ENCODE measurements around the gene RALA. TPM values are rescaled to one million over a fixed set of nuclear protein-coding genes. Genes with fewer than 3 reads are reported as not detected.

Gene RALA, protein sequence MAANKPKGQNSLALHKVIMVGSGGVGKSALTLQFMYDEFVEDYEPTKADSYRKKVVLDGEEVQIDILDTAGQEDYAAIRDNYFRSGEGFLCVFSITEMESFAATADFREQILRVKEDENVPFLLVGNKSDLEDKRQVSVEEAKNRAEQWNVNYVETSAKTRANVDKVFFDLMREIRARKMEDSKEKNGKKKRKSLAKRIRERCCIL
- 10 to 100 TPM in 3 of 4 donors, 1 to 10 TPM in 1; 9.2 to 11.6 (median 10.7) TPM for total RNA-seq

DNA sequence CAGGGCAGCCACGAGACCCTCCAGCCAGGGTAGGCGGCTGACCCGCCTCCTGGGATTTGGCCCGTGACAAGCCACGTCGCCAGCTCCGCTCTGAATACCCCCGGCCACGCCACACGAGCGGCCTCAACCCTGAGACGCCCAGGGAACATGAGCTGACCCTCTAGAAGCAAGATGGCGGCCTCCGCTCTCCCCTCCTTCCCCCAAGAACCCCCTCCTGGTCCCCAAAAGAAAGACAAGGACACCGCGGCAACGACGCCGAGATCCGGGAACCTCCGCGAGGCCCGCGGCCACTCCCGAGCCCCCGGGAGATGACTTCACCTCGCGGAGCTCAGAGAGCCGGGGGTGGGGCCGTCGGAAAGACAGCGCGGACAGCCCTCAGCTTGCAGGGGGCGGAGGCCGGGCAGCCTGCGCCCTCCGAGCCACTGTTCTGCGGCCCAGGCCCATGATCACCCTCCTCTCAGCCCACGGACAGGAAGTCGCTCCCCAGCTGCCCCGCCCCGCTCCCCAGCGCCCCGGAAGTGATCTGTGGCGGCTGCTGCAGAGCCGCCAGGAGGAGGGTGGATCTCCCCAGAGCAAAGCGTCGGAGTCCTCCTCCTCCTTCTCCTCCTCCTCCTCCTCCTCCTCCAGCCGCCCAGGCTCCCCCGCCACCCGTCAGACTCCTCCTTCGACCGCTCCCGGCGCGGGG, at the start of gene RALA:
Gene RALA, plus strand, starts transcription at position 526 of the 685 bp plus-strand sequence. CDS start 63,096 bp downstream, outside the sequence.
- intact Hi-C loops (cut with DNase I; ENCODE audit: low total_unique reads) (loop anchor here (2.0 to 5.0 kb wide), 2 partner anchors 49 to 56 kb away; partner anchors contain the start of gene YAE1), in situ Hi-C loops (cut with MboI; ENCODE audit: low sequenced_read_pairs in 4 of 4) (no loop called here)
- no peaks in the 10 kb centered on the region for H3K27me3 ChIP-seq
- no peaks in the 10 kb centered on the region for H3K36me3 ChIP-seq
- ATAC-seq, result peak; percentile 94
- no peaks in the 10 kb centered on the region for H3K9me3 ChIP-seq
- DNase-seq, result peak; percentile 89
- TF ChIP-seq POLR2A (IDR thresholded peaks at IDR 0.05), result peak; percentile 74 to 83
- TF ChIP-seq, protein P1, sequence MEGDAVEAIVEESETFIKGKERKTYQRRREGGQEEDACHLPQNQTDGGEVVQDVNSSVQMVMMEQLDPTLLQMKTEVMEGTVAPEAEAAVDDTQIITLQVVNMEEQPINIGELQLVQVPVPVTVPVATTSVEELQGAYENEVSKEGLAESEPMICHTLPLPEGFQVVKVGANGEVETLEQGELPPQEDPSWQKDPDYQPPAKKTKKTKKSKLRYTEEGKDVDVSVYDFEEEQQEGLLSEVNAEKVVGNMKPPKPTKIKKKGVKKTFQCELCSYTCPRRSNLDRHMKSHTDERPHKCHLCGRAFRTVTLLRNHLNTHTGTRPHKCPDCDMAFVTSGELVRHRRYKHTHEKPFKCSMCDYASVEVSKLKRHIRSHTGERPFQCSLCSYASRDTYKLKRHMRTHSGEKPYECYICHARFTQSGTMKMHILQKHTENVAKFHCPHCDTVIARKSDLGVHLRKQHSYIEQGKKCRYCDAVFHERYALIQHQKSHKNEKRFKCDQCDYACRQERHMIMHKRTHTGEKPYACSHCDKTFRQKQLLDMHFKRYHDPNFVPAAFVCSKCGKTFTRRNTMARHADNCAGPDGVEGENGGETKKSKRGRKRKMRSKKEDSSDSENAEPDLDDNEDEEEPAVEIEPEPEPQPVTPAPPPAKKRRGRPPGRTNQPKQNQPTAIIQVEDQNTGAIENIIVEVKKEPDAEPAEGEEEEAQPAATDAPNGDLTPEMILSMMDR (IDR thresholded peaks at IDR 0.05 in 4 of 5, conservative IDR thresholded peaks at IDR 0.05 in 1 of 5), result no peak
- peak within 1 kb of the TSS; percentile 89 to 95 (median 92) for H3K27ac ChIP-seq
- peaks cover 45 to 48% of the 10 kb centered on the region in 2 donors for H3K4me1 ChIP-seq
- H3K4me3 ChIP-seq, result peak within 1 kb of the TSS; percentile 78 to 98 (median 87)

DNA sequence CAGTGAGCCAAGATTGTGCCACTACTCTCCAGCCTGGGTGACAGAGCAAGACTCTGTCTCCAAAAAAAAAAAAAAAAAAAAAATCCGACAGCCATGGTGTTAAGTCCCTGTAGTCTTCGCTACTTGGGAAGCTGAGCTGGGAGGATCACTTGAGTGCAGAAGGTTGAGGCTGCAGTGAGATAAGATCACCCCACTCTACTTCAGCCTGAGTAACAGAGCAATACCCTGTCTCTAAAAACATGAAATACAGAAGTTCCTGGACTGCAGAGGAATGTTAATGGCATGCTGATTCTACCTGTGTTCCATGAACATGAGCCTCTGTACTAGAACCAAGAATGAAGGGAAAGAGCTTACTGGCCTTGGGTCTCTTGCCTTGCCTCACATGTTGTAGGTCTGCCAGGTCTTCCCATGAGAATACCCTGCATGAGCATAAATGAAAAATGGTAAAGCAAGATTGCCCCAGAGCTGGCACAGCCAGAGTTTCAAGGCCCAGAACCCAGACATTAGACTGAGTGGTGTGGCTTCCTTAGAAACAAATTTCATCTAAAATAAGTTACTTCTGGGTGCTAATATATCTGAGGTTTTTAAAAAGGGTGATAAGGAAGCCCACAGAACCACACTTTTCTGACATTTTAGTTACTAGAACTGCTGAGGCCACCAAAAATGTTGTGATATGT, 48.6 kb upstream of the RALA start:
- Histone ChIP-seq H3K36me3 (peaks cover 0 to 15% of the 10 kb centered on the region in 2 donors), H3K27me3 (no peaks in the 10 kb centered on the region), H3K9me3 (no peaks in the 10 kb centered on the region), H3K4me3 (no peak overlapping the region), H3K4me1 (no peaks in the 10 kb centered on the region), H3K27ac (no peak overlapping the region)
- no peak for TF ChIP-seq POLR2A (IDR thresholded peaks at IDR 0.05)
- TF ChIP-seq, protein P1 (IDR thresholded peaks at IDR 0.05 in 4 of 5, conservative IDR thresholded peaks at IDR 0.05 in 1 of 5), result no peak
- in situ Hi-C loops (cut with MboI; ENCODE audit: low sequenced_read_pairs in 4 of 4) (no loop called here), intact Hi-C loops (cut with DNase I; ENCODE audit: low total_unique reads) (no loop called here)
- ATAC-seq (no peak), DNase-seq (no peak)

DNA sequence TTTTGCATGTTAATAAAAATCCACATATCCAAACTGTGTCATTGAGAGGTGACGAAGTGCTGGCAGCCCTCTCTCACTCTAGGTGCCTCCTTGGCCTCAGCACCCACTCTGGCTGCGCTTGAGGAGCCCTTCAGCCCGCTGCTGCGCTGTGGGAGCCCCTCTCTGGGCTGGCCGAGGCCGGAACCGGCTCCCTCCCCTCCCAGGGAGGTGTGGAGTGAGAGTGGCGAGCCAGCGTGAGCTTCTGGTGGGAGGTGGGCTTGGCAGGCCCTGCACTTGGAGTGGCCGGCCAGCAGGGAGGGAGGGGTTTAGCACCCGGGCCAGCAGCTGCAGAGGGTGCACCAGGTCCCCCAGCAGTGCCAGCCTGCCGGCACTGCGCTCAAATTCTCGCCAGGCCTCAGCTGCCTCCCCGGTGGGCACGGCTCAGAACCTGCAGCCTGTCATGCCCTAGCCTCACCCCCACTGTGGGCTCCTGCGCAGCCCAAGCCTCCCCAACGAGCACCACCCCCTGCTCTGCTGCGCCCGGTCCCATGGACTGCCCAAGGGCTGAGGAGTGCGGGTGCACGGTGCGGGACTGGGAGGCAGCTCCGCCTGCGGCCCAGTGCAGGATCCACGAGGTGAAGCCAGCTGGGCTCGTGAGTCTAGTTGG, 46.0 kb upstream of the RALA start:
- Histone ChIP-seq H3K9me3 (no peaks in the 10 kb centered on the region), H3K4me3 (no peak overlapping the region), H3K4me1 (no peaks in the 10 kb centered on the region), H3K27ac (no peak overlapping the region), H3K27me3 (no peaks in the 10 kb centered on the region), H3K36me3 (peaks cover 0 to 8% of the 10 kb centered on the region in 2 donors)
- DNase-seq (no peak), ATAC-seq (no peak)
- intact Hi-C loops (cut with DNase I; ENCODE audit: low total_unique reads), result no loop called here
- TF ChIP-seq POLR2A (IDR thresholded peaks at IDR 0.05), result no peak
- TF ChIP-seq, protein P1 (IDR thresholded peaks at IDR 0.05 in 4 of 5, conservative IDR thresholded peaks at IDR 0.05 in 1 of 5), result no peak
- in situ Hi-C loops (cut with MboI; ENCODE audit: low sequenced_read_pairs in 4 of 4), result no loop called here

DNA sequence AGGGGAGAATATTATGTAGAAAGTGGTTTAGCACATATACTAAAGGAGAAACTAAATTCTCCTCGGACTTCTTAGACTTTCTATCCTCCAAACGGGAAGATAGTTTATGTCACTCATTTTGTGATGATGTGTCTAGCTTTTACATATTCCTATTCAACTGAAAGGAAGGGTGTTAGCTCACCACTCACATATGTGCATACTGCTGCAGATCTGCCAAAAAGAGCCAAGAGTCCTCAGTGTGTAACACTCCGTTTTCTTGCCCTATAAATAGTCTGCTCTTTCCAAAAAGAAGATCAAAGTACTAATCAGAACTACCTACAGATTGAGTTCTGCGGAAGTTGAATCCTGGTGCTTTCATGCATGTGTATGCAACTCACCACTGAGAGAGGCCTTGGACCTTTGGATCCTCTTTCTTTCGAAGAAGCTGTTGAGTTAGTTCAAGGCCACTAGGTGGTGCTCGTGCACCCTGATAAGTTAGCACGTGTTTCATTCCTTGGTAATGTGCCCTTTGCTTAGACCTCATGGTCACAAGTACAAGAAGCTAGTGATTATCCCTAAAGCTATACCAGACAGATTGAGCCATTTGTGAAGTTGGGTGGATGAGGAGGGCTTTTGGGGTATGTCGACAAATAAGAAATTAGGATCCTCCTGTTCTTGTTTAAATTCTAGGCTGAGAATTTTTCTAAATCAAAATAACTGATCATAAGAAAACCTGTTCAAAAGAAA, 43.1 kb upstream of the RALA start:
- no peak overlapping the region for H3K27ac ChIP-seq
- H3K36me3 ChIP-seq, result no peaks in the 10 kb centered on the region
- no peak for TF ChIP-seq POLR2A (IDR thresholded peaks at IDR 0.05)
- TF ChIP-seq, protein P1 (IDR thresholded peaks at IDR 0.05 in 4 of 5, conservative IDR thresholded peaks at IDR 0.05 in 1 of 5), result peak; percentile 65 to 89 (median 83)
- no peaks in the 10 kb centered on the region for H3K4me1 ChIP-seq
- no peaks in the 10 kb centered on the region for H3K27me3 ChIP-seq
- in situ Hi-C loops (cut with MboI; ENCODE audit: low sequenced_read_pairs in 4 of 4) (loop anchor here (5.0 kb wide), 1 partner anchor 167 kb away; no protein-coding TSS in a partner anchor), intact Hi-C loops (cut with DNase I; ENCODE audit: low total_unique reads) (loop anchor here (1.0 to 10.0 kb wide), 3 partner anchors 44 to 474 kb away; no protein-coding TSS in a partner anchor)
- DNase-seq, result peak; percentile 59 to 71
- peak; percentile 93 to 99 for ATAC-seq
- H3K4me3 ChIP-seq, result no peak overlapping the region
- no peaks in the 10 kb centered on the region for H3K9me3 ChIP-seq
